HepG2 (cell line): Measurements from ENCODE around the gene PPOX. TPM values are rescaled to one million over a fixed set of nuclear protein-coding genes. Genes with fewer than 3 reads are reported as not detected.
A peak's percentile ranks its signal among the peaks of the same experiment; 100 is the strongest.

ENCODE experiments used
- BCLAF1 ChIP-seq: fragments of 450-650 bp; IDR thresholded peaks from 2 replicates; pipeline ENCODE4 v1.6.1; 2017; ENCODE audit warnings: mild to moderate bottlenecking
- CENPX ChIP-seq: sonication (generic); formaldehyde crosslinking; IDR thresholded peaks from 2 replicates; pipeline ENCODE4 v1.9.0; 2021; ENCODE audit warnings: mild to moderate bottlenecking, missing genetic modification reagents, moderate library complexity
- HNRNPH1 ChIP-seq: fragments of 200-400 bp; formaldehyde crosslinking; optimal IDR thresholded peaks from 2 replicates; pipeline ENCODE3; 2017; ENCODE audit warnings: mild to moderate bottlenecking, low read depth, low read length
- HNRNPK ChIP-seq: fragments of 200-400 bp; formaldehyde crosslinking; IDR thresholded peaks from 2 replicates; pipeline ENCODE4 v1.6.1; 2018; ENCODE audit warnings: low read length, low read depth, moderate library complexity, mild to moderate bottlenecking; ENCODE audit not compliant: poor library complexity, severe bottlenecking
- KDM6A ChIP-seq: IDR thresholded peaks from 2 replicates; pipeline ENCODE4 v1.6.1; 2016; ENCODE audit warnings: low read depth
- KLF15 ChIP-seq: sonication (generic); formaldehyde crosslinking; IDR thresholded peaks from 2 replicates; pipeline ENCODE4 v1.8.1; 2023; ENCODE audit warnings: borderline replicate concordance, mild to moderate bottlenecking, inconsistent platforms, missing genetic modification reagents, mixed read lengths
- LBX2 ChIP-seq: sonication (generic); formaldehyde crosslinking; IDR thresholded peaks from 2 replicates; pipeline ENCODE4 v1.5.0; 2020; ENCODE audit warnings: missing genetic modification reagents, mild to moderate bottlenecking, borderline replicate concordance
- MXD4 ChIP-seq: IDR thresholded peaks from 2 replicates; pipeline ENCODE4 v1.6.1; 2016; ENCODE audit warnings: mild to moderate bottlenecking, missing biosample characterization, missing genetic modification reagents
- MYPOP ChIP-seq: sonication (generic); formaldehyde crosslinking; IDR thresholded peaks from 2 replicates; pipeline ENCODE4 v1.8.1; 2023; ENCODE audit warnings: mild to moderate bottlenecking, moderate library complexity, missing genetic modification reagents
- PLSCR1 ChIP-seq: sonication (generic); formaldehyde crosslinking; IDR thresholded peaks from 2 replicates; pipeline ENCODE4 v1.5.0; 2020; ENCODE audit warnings: missing genetic modification reagents, mild to moderate bottlenecking, borderline replicate concordance
- SALL1 ChIP-seq: sonication (generic); formaldehyde crosslinking; IDR thresholded peaks from 2 replicates; pipeline ENCODE4 v1.8.0; 2022; ENCODE audit warnings: mild to moderate bottlenecking, missing genetic modification reagents
- THAP11 ChIP-seq: IDR thresholded peaks from 2 replicates; pipeline ENCODE4 v1.6.1; 2016; ENCODE audit warnings: missing biosample characterization, missing genetic modification reagents
- ZFP1 ChIP-seq: IDR thresholded peaks from 2 replicates; pipeline ENCODE4 v1.6.1; 2016
- ZHX2 ChIP-seq, 2 experiments: sonication (generic) in 1 of 2; formaldehyde crosslinking in 1 of 2; IDR thresholded peaks; 2 replicates each; pipeline versions ENCODE4 v1.6.1 to v1.9.0; 2014 to 2022; ENCODE audit warnings: antibody characterized with exemption in 1 of 2, borderline replicate concordance in 1 of 2, inconsistent platforms in 1 of 2, low read depth in 1 of 2, missing genetic modification reagents in 1 of 2
- ZNF30 ChIP-seq: sonication (generic); formaldehyde crosslinking; IDR thresholded peaks from 2 replicates; pipeline ENCODE4 v1.5.0; 2020; ENCODE audit warnings: mild to moderate bottlenecking, missing genetic modification reagents
- ZNF383 ChIP-seq: sonication (generic); formaldehyde crosslinking; IDR thresholded peaks from 2 replicates; pipeline ENCODE4 v1.4.0; 2020; ENCODE audit warnings: missing genetic modification reagents, mild to moderate bottlenecking, borderline replicate concordance
- ZSCAN30 ChIP-seq: sonication (generic); formaldehyde crosslinking; IDR thresholded peaks from 2 replicates; pipeline ENCODE4 v1.5.0; 2020; ENCODE audit warnings: mild to moderate bottlenecking, missing genetic modification reagents
- polyA plus RNA-seq, 8 experiments: library from polyadenylated mRNA; depleted of rRNA in 3 of 8; stranded (reverse) in 7 of 8; unstranded in 1 of 8; fragments of >200 nt; fragmentation: Illumina TruSeq in 4 of 8; extraction: Trizol in 4 of 8; gene quantifications; 2 replicates each; pipeline versions ENCODE4 v1.2.1 to v1.2.3, GENCODE V29; 2011 to 2016; ENCODE audit warnings: low read depth in 4 of 8, missing spikeins in 1 of 8, mixed read lengths in 1 of 8; ENCODE audit not compliant: insufficient read depth in 1 of 8
- total RNA-seq, 5 experiments: library from RNA; depleted of rRNA; stranded (reverse); fragments of >200 nt; fragmentation: Illumina TruSeq; extraction: Trizol; gene quantifications; 2 replicates each; pipeline ENCODE4 v1.2.3, GENCODE V29; 2016; ENCODE audit warnings: low read depth in 1 of 5

Gene PPOX
- total and polyA plus RNA-seq, 2 of the 13 experiments (the other 11 are each of a cell fraction or from before 2014, with no cell fraction given), result 15.5 to 27.7 TPM

GRCh38 chr1:161165742-161166668 is at the start of gene PPOX (continued):
- TF ChIP-seq PLSCR1 (CRISPR knock-in tag), result no peak
- TF ChIP-seq KDM6A (CRISPR knock-in tag), result no peak
- no peak for TF ChIP-seq ZHX2 (IDR thresholded peaks at IDR 0.05; ENCODE audit: low read depth)
- TF ChIP-seq ZHX2 (CRISPR knock-in tag; IDR thresholded peaks at IDR 0.05; ENCODE audit: borderline replicate concordance), result no peak
- TF ChIP-seq ZSCAN30 (CRISPR knock-in tag), result no peak
- peak; percentile 70 for TF ChIP-seq HNRNPH1
- no peak for TF ChIP-seq BCLAF1
- TF ChIP-seq MYPOP, result peak; percentile 90
- TF ChIP-seq LBX2 (CRISPR knock-in tag), result 0 out of 2 replicates have a peak, but pooled peaks have one; percentile 22
- TF ChIP-seq MXD4 (CRISPR knock-in tag), result peak; percentile 71; the same call in 1 of the 2 replicates
- no peak; the same call in 1 of the 2 replicates for TF ChIP-seq KLF15 (CRISPR knock-in tag)
- peak; percentile 89 for TF ChIP-seq THAP11 (CRISPR knock-in tag)
- no peak for TF ChIP-seq CENPX (CRISPR knock-in tag)
- TF ChIP-seq ZNF383, result no peak
- TF ChIP-seq ZNF30 (CRISPR knock-in tag), result no peak
- peak; percentile 48; the same call in 1 of the 2 replicates for TF ChIP-seq ZFP1 (CRISPR knock-in tag)
- no peak for TF ChIP-seq HNRNPK
- peak; percentile 64 for TF ChIP-seq SALL1 (CRISPR knock-in tag)
